CD8-positive, alpha-beta memory T cell (primary cell): ENCODE results near the gene SLC26A11. TPM values are rescaled to one million over a fixed set of nuclear protein-coding genes. Genes with fewer than 3 reads are reported as not detected.
"Not testable (repeated sequence)": the region's sequence is repeated elsewhere in the genome, so short reads cannot be mapped to it uniquely, and the experiment has no call there.

Experiments
- CTCF ChIA-PET: fragments of 350-600 bp; sonication (Branson Sonifier 250); formaldehyde crosslinking; loops from one replicate; lab custom pipeline; 2021; ENCODE audit warnings: antibody characterized with exemption; lab: Charles Lee
- POLR2A ChIA-PET: fragments of 350-600 bp; sonication (Branson Sonifier 250); formaldehyde crosslinking; loops from one replicate; lab custom pipeline; 2021; ENCODE audit warnings: antibody characterized with exemption; lab: Charles Lee
- DNase-seq, 5 donors: peaks; one replicate each; pipeline versions ENCODE4 v3.0.0 to v3.0.0-alpha.2; 2020 to 2022; ENCODE audit warnings: mixed read lengths in 1 of 5
- H3K27ac ChIP-seq: one replicate; pipeline ENCODE4 v1.7.0; 2013; ENCODE audit warnings: low read depth, mild to moderate bottlenecking, low read length, moderate library complexity
- H3K27me3 ChIP-seq: 2 replicates; pipeline ENCODE4 v1.7.0; 2013; ENCODE audit warnings: low read length, mild to moderate bottlenecking; ENCODE audit not compliant: insufficient read depth, poor library complexity, severe bottlenecking
- H3K36me3 ChIP-seq: 2 replicates; pipeline ENCODE4 v1.7.0; 2013; ENCODE audit warnings: mild to moderate bottlenecking, low read length, moderate library complexity; ENCODE audit not compliant: insufficient read depth
- H3K4me1 ChIP-seq: 2 replicates; pipeline ENCODE4 v1.7.0; 2013; ENCODE audit warnings: mild to moderate bottlenecking, low read length, moderate library complexity; ENCODE audit not compliant: insufficient read depth
- H3K4me3 ChIP-seq: 2 replicates; pipeline ENCODE4 v1.7.0; 2013; ENCODE audit warnings: mild to moderate bottlenecking, low read length
- H3K9me3 ChIP-seq: 2 replicates; pipeline ENCODE4 v1.7.0; 2013; ENCODE audit warnings: mild to moderate bottlenecking, low read length
- H3K27ac Mint-ChIP-seq, 8 donors: one replicate each; pipeline ENCODE4 v1.8.0; 2020 to 2021; ENCODE audit warnings: mixed read lengths in 8 of 8, mild to moderate bottlenecking in 6 of 8, inconsistent platforms in 3 of 8, moderate library complexity in 3 of 8
- H3K27me3 Mint-ChIP-seq, 2 donors: one replicate each; pipeline ENCODE4 v1.8.0; 2020 to 2021; ENCODE audit warnings: mixed read lengths in 2 of 2, mild to moderate bottlenecking in 1 of 2, moderate library complexity in 1 of 2
- H3K36me3 Mint-ChIP-seq, 3 donors: one replicate each; pipeline ENCODE4 v1.8.0; 2020 to 2021; ENCODE audit warnings: mixed read lengths in 3 of 3, inconsistent platforms in 1 of 3, mild to moderate bottlenecking in 1 of 3
- H3K4me1 Mint-ChIP-seq, 3 donors: one replicate each; pipeline ENCODE4 v1.8.0; 2020 to 2021; ENCODE audit warnings: mixed read lengths in 3 of 3, inconsistent platforms in 1 of 3, mild to moderate bottlenecking in 1 of 3
- H3K4me3 Mint-ChIP-seq, 7 donors: one replicate each; pipeline ENCODE4 v1.8.0; 2020 to 2021; ENCODE audit warnings: mixed read lengths in 7 of 7, mild to moderate bottlenecking in 6 of 7, moderate library complexity in 4 of 7, inconsistent platforms in 2 of 7
- H3K9me3 Mint-ChIP-seq, 5 donors: one replicate each; pipeline ENCODE4 v1.8.0; 2020 to 2022; ENCODE audit warnings: mixed read lengths in 5 of 5, mild to moderate bottlenecking in 3 of 5, moderate library complexity in 2 of 5, inconsistent platforms in 1 of 5
- polyA plus RNA-seq: library from polyadenylated mRNA; unstranded; fragments of 300-500 nt; fragmentation: Illumina TruSeq; gene quantifications from one replicate; pipeline ENCODE4 v1.2.3, GENCODE V29; 2021
- total RNA-seq, 2 experiments: library from RNA; stranded (reverse); gene quantifications; one replicate each; pipeline ENCODE4 v1.2.3, GENCODE V29; 2021

Gene SLC26A11
- total and polyA plus RNA-seq, 3 experiments from 2014 or later = 7.0 to 19.6 (median 18.1) TPM

GRCh38 chr17:80275857-80276256 is 55.6 kb downstream of the SLC26A11 start:
- POLR2A ChIA-PET = not testable (repeated sequence)

GRCh38 chr17:80277751-80278671 is 57.8 kb downstream of the SLC26A11 start:
- Mint-ChIP-seq H3K4me1 (peaks cover 32 to 63% (median 35%) of the 10 kb centered on the region in 3 donors), H3K4me3 (peak overlapping the region in 1 of 7 donors; percentile 13), H3K27ac (peak overlapping the region in 7 of 8 donors; percentile 42 to 89 (median 73)), H3K27me3 (no peaks in the 10 kb centered on the region), H3K9me3 (no peaks in the 10 kb centered on the region), H3K36me3 (peaks cover 0 to 71% (median 12%) of the 10 kb centered on the region in 3 donors)
- peaks cover 19% of the 10 kb centered on the region for H3K36me3 ChIP-seq
- no peaks in the 10 kb centered on the region for H3K27me3 ChIP-seq
- CTCF ChIA-PET = interaction anchor here (1.2 to 2.0 kb wide), 3 partner anchors 9 to 13 kb away, joined by 3 to 5 read pairs (median 4); no protein-coding TSS in a partner anchor
- DNase-seq = peak in 1 of 5 donors; percentile 43
- H3K4me1 ChIP-seq = peaks cover 18% of the 10 kb centered on the region
- no peak overlapping the region for H3K4me3 ChIP-seq
- H3K9me3 ChIP-seq = no peaks in the 10 kb centered on the region
- H3K27ac ChIP-seq = no peak overlapping the region
- POLR2A ChIA-PET = interaction anchor here (1.6 kb wide), 1 partner anchor 15 kb away, joined by 6 read pairs; no protein-coding TSS in a partner anchor

More at GRCh38 chr17:80275857-80276256, 55.6 kb downstream of the SLC26A11 start:
- peaks cover 41 to 66% (median 45%) of the 10 kb centered on the region in 3 donors for H3K4me1 Mint-ChIP-seq
- H3K27me3 ChIP-seq, CTCF ChIA-PET, H3K4me3 ChIP-seq, H3K4me3 Mint-ChIP-seq, H3K9me3 Mint-ChIP-seq, H3K9me3 ChIP-seq, H3K27ac ChIP-seq, DNase-seq, H3K27me3 Mint-ChIP-seq, H3K27ac Mint-ChIP-seq: not testable (repeated sequence)
- peaks cover 29% of the 10 kb centered on the region for H3K4me1 ChIP-seq
- peaks cover 22% of the 10 kb centered on the region for H3K36me3 ChIP-seq
- H3K36me3 Mint-ChIP-seq = peaks cover 3 to 73% (median 8%) of the 10 kb centered on the region in 3 donors

GRCh38 chr17:80279895-80280294 is 59.7 kb downstream of the SLC26A11 start:
- Histone ChIP-seq H3K4me3 (no peak overlapping the region), H3K4me1 (peaks cover 4% of the 10 kb centered on the region), H3K36me3 (peaks cover 16% of the 10 kb centered on the region), H3K27ac (no peak overlapping the region), H3K27me3 (no peaks in the 10 kb centered on the region), H3K9me3 (no peaks in the 10 kb centered on the region)
- peaks cover 0 to 72% (median 12%) of the 10 kb centered on the region in 3 donors for H3K36me3 Mint-ChIP-seq
- CTCF ChIA-PET = no interaction called here
- no peak overlapping the region for H3K4me3 Mint-ChIP-seq
- H3K4me1 Mint-ChIP-seq = peaks cover 27 to 58% (median 30%) of the 10 kb centered on the region in 3 donors
- no peaks in the 10 kb centered on the region for H3K27me3 Mint-ChIP-seq
- peak in 1 of 5 donors; percentile 25 for DNase-seq
- POLR2A ChIA-PET = no interaction called here
- no peaks in the 10 kb centered on the region for H3K9me3 Mint-ChIP-seq
- peak overlapping the region in 6 of 8 donors; percentile 23 to 76 (median 38) for H3K27ac Mint-ChIP-seq

GRCh38 chr17:80281516-80281915 is 61.3 kb downstream of the SLC26A11 start:
- Mint-ChIP-seq H3K9me3 (no peaks in the 10 kb centered on the region), H3K27me3 (no peaks in the 10 kb centered on the region), H3K27ac (peak overlapping the region in 2 of 8 donors; percentile 22 to 69), H3K4me3 (peak overlapping the region in 1 of 7 donors; percentile 2), H3K4me1 (peaks cover 18 to 58% (median 23%) of the 10 kb centered on the region in 3 donors), H3K36me3 (peaks cover 0 to 75% (median 7%) of the 10 kb centered on the region in 3 donors)
- no peaks in the 10 kb centered on the region for H3K27me3 ChIP-seq
- H3K4me1 ChIP-seq = no peaks in the 10 kb centered on the region
- ChIA-PET POLR2A (no interaction called here), CTCF (no interaction called here)
- no peak overlapping the region for H3K4me3 ChIP-seq
- peak in 1 of 5 donors; percentile 23 for DNase-seq
- H3K36me3 ChIP-seq = peaks cover 13% of the 10 kb centered on the region
- no peak overlapping the region for H3K27ac ChIP-seq
- H3K9me3 ChIP-seq = no peaks in the 10 kb centered on the region

- POLR2A ChIA-PET = no interaction called here
- H3K9me3 Mint-ChIP-seq = no peaks in the 10 kb centered on the region
- DNase-seq = peak in 1 of 5 donors; percentile 34
- no peak overlapping the region for H3K4me3 ChIP-seq
- H3K27me3 ChIP-seq = no peaks in the 10 kb centered on the region
- peak overlapping the region in 3 of 7 donors; percentile 15 to 44 (median 32) for H3K4me3 Mint-ChIP-seq
- no peak overlapping the region for H3K27ac ChIP-seq
- H3K36me3 ChIP-seq = peaks cover 24% of the 10 kb centered on the region
- CTCF ChIA-PET = interaction anchor here (1.6 kb wide), 1 partner anchor 88 kb away, joined by 3 read pairs; no protein-coding TSS in a partner anchor
- H3K27me3 Mint-ChIP-seq = no peaks in the 10 kb centered on the region
- no peaks in the 10 kb centered on the region for H3K9me3 ChIP-seq
- no peaks in the 10 kb centered on the region for H3K4me1 ChIP-seq
- peaks cover 11 to 43% (median 18%) of the 10 kb centered on the region in 3 donors for H3K4me1 Mint-ChIP-seq
- peak overlapping the region in 5 of 8 donors; percentile 45 to 80 (median 57) for H3K27ac Mint-ChIP-seq
- peaks cover 3 to 73% (median 7%) of the 10 kb centered on the region in 3 donors for H3K36me3 Mint-ChIP-seq
These were observed 63.1 kb downstream of the SLC26A11 start for GRCh38 chr17:80283116-80283852.

DNA sequence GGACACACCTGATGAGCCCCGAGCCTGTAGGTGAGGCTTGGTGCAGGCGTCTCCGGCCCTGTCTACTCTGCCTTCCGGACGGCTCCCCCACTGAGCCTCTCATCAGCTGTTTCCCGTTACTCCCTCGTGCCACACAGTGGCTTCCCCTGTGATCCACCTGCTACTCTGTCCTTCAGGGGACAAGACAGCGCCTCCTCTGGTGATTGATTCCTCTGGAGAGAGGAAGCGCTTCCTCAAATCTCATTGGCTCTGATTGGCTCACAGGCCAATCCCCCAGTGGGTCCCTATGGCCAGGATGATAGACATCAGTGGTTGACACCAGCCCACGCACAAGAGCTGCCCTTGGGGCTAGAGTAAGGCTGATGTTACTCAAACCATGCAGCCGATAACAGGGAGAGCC is 64.4 kb downstream of the SLC26A11 start:
- peaks cover 30% of the 10 kb centered on the region for H3K36me3 ChIP-seq
- H3K27me3 ChIP-seq = no peaks in the 10 kb centered on the region
- DNase-seq = peak in 1 of 5 donors; percentile 39
- no peaks in the 10 kb centered on the region for H3K9me3 ChIP-seq
- no peak overlapping the region for H3K4me3 ChIP-seq
- no peak overlapping the region for H3K27ac ChIP-seq
- H3K27ac Mint-ChIP-seq = peak overlapping the region; percentile 39 to 90 (median 80)
- ChIA-PET CTCF (interaction anchor here (1.6 kb wide), 1 partner anchor 89 kb away, joined by 3 read pairs; no protein-coding TSS in a partner anchor), POLR2A (no interaction called here)
- H3K4me1 Mint-ChIP-seq = peaks cover 9 to 29% (median 15%) of the 10 kb centered on the region in 3 donors
- no peaks in the 10 kb centered on the region for H3K4me1 ChIP-seq
- H3K4me3 Mint-ChIP-seq = peak overlapping the region in 1 of 7 donors; percentile 44
- H3K27me3 Mint-ChIP-seq = no peaks in the 10 kb centered on the region
- H3K9me3 Mint-ChIP-seq = no peaks in the 10 kb centered on the region
- H3K36me3 Mint-ChIP-seq = peaks cover 3 to 73% (median 7%) of the 10 kb centered on the region in 3 donors

DNA sequence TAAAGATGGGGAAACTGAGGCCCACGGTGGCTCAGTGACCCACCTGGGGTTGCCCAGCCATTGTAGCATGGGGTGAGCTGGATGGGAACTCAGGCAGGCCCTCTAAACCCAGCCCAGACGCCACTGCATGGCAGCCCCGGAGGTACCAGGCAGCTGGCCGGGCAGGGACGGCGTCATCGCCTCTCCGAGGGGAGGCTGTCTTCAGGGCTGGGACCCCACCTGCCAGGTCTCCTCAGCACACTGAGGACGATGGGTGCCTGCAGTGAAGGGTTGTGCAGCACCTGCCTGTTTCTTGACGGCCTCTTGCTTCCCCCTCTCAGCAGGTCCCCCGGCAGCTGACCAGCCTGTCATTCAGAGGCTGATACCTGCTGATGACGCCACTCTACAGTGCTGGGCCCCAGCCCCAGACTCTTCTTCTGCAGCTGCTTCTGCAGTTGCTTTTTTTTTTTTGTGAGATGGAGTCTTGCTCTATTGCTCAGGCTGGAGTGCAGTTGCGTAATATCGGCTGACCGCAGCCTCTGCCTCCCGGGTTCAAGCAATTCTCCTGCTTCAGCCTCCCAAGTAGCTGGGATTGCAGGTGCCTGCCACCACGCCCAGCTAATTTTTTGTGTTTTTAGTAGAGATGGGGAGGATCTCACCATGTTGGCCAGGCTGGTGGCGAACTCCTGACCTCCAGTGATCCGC is 65.2 kb downstream of the SLC26A11 start:
- Histone ChIP-seq H3K36me3 (peaks cover 37% of the 10 kb centered on the region), H3K4me1 (no peaks in the 10 kb centered on the region), H3K4me3 (no peak overlapping the region), H3K9me3 (no peaks in the 10 kb centered on the region), H3K27ac (no peak overlapping the region), H3K27me3 (no peaks in the 10 kb centered on the region)
- Mint-ChIP-seq H3K4me3 (no peak overlapping the region), H3K27ac (peak overlapping the region in 4 of 8 donors; percentile 42 to 79 (median 52)), H3K9me3 (no peaks in the 10 kb centered on the region), H3K36me3 (peaks cover 6 to 73% (median 10%) of the 10 kb centered on the region in 3 donors), H3K4me1 (peaks cover 6 to 23% (median 12%) of the 10 kb centered on the region in 3 donors), H3K27me3 (no peaks in the 10 kb centered on the region)
- ChIA-PET POLR2A (interaction anchor here (0.7 kb wide), 2 partner anchors 20 to 90 kb away, joined by 3 read pairs; no protein-coding TSS in a partner anchor), CTCF (interaction anchor here (1.6 kb wide), 1 partner anchor 90 kb away, joined by 3 read pairs; no protein-coding TSS in a partner anchor)
- peak in 1 of 5 donors; percentile 31 for DNase-seq
